GM19023 (cell line): ENCODE measurements around the gene COL27A1.

Experiments
- ATAC-seq: cut with Tn5 transposase; IDR thresholded peaks from one replicate; pipeline ENCODE4 v1.9.1; 2021; ENCODE audit warnings: mild to moderate bottlenecking, moderate library complexity; ENCODE audit not compliant: unreplicated experiment

COL27A1 gene

GRCh38 chr9:114221706-114222465 lies 66.5 kb downstream of the COL27A1 start:
- ATAC-seq, result no peak

DNA sequence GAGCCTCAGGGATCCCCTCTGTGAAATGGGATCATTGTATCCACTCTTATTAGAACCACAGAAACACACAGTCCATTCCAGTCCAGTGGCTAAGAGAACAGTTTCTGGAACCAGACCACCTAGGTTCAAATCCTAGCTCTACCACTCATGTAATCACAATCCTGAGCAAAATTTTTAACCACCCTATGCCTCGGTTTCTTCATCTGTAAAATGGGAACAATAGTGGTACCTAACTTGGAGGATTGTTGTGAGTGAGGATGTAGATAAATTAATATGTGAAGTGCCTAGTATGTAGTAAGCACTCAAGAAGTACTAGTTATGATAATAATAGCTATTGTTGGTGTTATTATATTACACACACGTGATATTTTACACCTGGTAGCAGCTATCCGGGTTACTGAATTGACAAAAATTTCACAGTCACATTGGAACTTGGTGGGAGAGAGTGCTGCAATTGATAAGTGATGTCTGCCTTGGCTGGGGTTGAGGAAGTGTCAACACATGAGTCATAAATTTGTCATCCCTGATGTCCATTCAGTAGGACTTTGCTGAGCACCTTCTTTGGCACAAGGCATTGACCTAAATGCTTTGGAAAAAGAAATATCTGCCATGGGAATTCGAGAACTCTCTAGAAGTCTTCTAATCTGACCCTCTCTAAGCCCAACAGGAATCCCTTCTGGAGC lies 68.4 kb downstream of the COL27A1 start:
- no peak for ATAC-seq

- ATAC-seq, result no peak
Measured at GRCh38 chr9:114224247-114224610, 68.9 kb downstream of the COL27A1 start.

DNA sequence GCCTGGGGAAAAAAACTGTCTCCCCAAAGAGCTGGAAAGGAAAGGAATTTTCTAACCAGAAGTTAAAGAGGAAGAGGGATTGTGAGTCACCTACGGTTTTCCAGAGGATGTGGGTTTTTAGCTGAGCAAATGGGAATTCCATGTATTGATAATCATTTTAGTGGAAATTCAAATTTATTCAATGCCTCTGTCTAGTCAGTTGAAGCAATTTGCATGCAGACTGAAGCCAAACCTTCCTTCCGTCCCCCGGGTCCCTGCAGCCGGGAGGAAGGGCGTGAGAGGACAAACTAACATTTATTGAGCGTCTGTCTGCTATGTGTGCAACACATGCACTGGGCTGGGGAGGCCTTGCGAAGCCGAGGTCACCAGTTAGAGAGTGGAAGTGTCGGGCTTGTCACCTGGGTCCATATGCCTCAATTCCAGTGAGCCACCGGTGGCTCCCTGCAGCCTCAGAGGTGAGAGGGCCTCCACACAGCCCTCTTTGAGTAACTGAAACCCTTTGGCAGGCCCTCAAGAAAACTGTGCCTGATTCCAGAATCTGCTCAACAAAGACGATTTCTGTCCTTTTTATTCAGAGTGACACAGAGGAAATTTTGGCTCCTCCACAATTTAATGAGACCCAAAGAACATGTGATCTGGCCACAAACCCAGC lies 70.3 kb downstream of the COL27A1 start:
- ATAC-seq, result no peak

DNA sequence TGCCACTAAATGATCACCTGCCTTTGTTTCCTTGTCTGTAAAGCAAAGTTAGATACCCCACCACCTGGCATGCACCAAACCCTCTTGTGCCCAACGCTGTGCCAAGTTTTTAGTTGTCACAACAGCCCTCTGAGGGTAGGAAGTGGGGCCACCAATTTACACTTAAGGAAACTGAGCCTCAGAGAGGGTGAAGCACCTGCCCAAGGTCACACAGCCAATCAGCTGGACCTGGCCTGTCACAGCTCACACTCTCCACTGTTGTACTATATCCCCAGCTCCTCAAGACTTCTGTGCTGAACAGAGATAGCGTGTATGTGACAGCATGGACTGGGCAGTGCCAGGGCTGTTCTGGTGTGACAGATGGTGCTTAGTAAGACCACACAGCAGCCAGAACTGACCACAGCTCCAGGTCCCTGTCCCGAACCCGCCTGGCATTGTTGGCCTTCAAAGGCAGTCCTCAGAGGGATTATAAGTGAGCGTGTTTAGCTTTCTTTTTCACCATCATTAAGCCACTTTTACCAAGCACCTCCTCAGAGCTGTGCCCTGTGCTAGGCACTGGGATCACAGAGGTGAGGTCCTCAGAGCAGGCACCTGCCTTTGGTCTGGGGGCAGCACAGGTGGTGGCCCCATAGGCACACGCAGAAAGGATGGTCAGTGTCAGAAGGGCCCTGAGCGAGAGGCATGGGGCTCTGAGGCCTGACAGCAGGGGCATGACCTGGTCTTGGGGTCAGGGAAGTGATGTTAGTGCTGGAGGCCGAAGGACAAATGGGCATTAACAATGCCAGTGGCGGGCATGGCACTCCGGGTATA lies 71.1 kb downstream of the COL27A1 start:
- no peak for ATAC-seq

- ATAC-seq, result no peak
Measured at GRCh38 chr9:114227288-114228015, 72.1 kb downstream of the COL27A1 start.

DNA sequence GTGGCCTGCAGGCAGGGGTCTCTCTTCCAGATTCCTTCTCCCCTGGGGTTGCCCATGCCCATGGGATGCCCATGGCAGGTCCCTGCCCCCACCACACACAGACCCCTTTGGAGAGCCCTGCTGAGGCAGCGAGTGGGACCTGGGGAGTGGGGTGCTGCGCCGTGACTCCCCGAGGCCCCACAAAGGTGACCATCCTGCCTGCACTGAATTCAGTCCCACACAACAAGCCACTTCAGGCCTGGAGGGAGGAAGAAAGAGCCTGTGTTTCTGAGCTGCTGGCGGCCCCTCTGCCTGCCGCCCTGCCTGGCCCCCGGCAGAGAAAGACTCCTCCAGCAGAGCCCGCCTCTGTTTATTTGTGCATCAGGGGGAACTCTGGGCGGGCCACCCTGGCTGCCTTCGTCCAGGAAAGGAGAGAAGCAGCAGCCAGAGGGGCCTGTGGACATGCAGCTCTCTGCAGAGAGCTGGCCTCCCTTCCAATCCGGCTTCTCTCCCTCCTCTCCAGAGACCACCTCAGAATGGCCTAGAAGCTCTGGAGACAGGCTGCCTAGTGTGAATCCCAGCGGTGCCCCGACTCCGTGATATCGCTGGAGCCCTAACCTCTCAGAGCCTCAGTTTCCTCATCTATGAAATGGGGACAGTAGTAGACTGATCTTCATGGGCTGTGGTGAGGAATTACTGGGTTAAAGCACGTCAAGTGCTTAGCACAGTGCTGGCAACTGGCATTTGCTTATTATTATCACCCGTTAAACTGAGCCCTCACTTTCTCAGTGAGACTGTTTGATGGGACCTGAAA lies 72.9 kb downstream of the COL27A1 start:
- ATAC-seq, result no peak

- no peak for ATAC-seq
Measured at GRCh38 chr9:114229295-114229694, 74.0 kb downstream of the COL27A1 start.

- ATAC-seq, result no peak
Measured at GRCh38 chr9:114230068-114230467, 74.7 kb downstream of the COL27A1 start.

- no peak for ATAC-seq
Measured at GRCh38 chr9:114231273-114231672, 75.9 kb downstream of the COL27A1 start.

DNA sequence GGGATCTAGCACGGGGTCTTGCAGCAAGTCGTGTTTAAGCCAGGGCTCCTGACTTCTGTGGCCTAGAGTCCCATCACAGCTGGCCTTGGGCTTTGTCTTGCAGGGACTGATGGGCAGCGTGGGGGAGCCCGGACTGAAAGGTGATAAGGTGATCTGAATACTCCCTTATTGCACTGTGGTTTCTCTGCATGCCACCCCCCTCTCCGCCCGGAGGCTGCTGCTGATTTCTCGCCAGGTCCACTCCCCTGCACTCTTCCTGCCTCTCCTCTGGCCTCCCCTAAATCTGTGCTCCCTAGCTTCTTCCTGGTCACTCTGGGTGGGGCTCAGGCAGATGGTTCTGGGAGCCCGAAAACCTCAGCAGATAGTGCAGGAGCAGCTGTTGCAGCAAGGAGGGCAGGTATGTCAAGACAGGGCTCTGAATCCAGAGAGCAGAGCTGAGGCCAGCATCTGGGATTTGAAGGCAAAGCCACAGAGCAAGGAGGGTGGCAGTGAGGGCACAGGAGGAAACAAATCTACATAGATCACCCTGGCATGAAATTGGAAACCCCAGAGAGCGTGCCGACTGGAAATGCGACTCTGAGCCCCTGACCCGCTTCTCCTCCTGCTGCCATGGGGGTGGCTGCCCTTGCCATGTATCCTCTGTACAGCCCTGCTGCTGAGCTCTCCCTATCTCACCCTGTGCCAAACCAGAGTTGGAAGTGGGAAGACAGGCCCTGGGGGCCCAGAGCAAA lies 76.5 kb downstream of the COL27A1 start:
- ATAC-seq, result no peak

GRCh38 chr9:114233491-114234185 lies 78.3 kb downstream of the COL27A1 start:
- ATAC-seq, result no peak

DNA sequence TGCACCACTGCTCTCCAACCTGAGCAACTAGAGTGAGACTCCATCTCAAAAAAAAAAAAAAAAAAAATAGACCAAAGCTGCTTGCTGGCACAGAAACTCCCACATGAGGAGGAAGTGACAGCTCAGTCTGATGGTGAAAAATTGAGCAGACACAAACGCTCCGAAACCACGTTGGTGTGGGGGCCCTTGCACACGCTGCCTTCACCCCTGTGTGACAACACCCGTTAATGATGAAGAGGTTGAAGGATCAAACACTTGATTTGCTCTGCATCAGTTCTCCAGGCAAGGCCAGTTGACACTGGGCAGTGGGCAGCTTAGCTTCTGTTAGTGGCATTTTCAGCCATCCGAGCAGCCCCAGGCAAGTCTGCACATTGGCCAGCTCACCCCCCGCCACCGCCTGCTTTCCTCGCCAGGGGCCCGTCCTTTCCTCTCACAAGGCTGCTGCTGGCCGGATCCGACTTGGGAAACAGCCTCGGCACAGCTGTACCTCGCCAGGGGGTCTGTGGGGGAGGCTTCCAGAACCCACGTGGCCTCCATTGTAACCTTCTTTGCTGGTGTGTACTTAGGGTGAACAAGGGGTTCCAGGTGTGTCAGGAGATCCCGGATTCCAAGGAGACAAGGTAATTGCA lies 79.8 kb downstream of the COL27A1 start:
- no peak for ATAC-seq

GRCh38 chr9:114236391-114237138 lies 81.2 kb downstream of the COL27A1 start:
- no peak for ATAC-seq

- no peak for ATAC-seq
Measured at GRCh38 chr9:114237247-114237646, 81.9 kb downstream of the COL27A1 start.

DNA sequence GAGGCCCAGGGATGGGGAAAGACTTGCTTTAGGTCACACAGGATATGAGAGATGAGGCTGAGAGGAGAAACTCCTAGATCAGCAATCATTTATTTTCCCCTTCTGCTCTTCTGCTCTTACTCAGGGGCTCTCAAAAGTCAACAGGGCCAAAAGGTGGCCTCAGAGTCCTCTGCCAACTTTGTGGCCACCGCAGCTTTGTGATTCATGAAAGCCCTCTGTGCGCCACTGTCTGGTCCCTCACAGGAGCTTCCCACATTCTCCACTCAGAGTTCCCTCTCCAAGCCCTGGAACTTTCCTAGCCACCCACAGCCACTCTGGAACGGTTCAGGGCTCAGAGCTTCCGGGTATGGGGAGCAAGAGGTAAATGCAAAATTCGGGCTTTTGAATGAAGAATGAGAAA lies 82.4 kb downstream of the COL27A1 start:
- ATAC-seq, result no peak

- no peak for ATAC-seq
Measured at GRCh38 chr9:114238472-114238871, 83.1 kb downstream of the COL27A1 start.
